AG10803 (cell line): Measurements from ENCODE around the gene DNAJC6.

Experiments used
- DNase-seq: peaks from one replicate; pipeline ENCODE4 v3.0.0; 2010; ENCODE audit warnings: low read depth
- H3K4me3 ChIP-seq: 2 replicates; pipeline ENCODE4 v1.5.1; 2011; ENCODE audit warnings: mild to moderate bottlenecking, low read length, control low read depth
- CTCF ChIP-seq: conservative IDR thresholded peaks from 2 replicates; pipeline ENCODE4 v1.5.1; 2011; ENCODE audit warnings: mild to moderate bottlenecking, low read length, control low read depth, inconsistent platforms

Gene DNAJC6

GRCh38 chr1:65420590-65421350 is 111.4 kb downstream of the DNAJC6 start, which contains the start of the genes LEPR and LEPROT:
TSS of gene LEPR (plus strand) at chr1:65420668. CDS start at chr1:65565566, 144,898 bp downstream.
TSS of gene LEPROT (plus strand) at chr1:65420668. CDS start at chr1:65420725, 57 bp downstream.
- H3K4me3 ChIP-seq = peak within 1 kb of the TSS; percentile 84
- TF ChIP-seq CTCF = no peak
- no peak for DNase-seq

- peak overlapping the region; percentile 84 for H3K4me3 ChIP-seq
- peak; percentile 33 for DNase-seq
- no peak for TF ChIP-seq CTCF
These were observed 112.1 kb downstream of the DNAJC6 start for GRCh38 chr1:65421351-65422025.

GRCh38 chr1:65422241-65423203 is 113.2 kb downstream of the DNAJC6 start:
- TF ChIP-seq CTCF = no peak; the same call in 1 of the 2 replicates
- H3K4me3 ChIP-seq = peak overlapping the region; percentile 84
- DNase-seq = peak; percentile 78

GRCh38 chr1:65423884-65424572 is 114.7 kb downstream of the DNAJC6 start:
- H3K4me3 ChIP-seq = no peak overlapping the region

GRCh38 chr1:65424573-65424889 is 115.2 kb downstream of the DNAJC6 start:
- no peak for DNase-seq
- no peak for TF ChIP-seq CTCF
- H3K4me3 ChIP-seq = no peak overlapping the region

More at GRCh38 chr1:65423884-65424572, 114.7 kb downstream of the DNAJC6 start:
- TF ChIP-seq CTCF = peak; percentile 13; the same call in 1 of the 2 replicates
- peak; percentile 96 for DNase-seq

GRCh38 chr1:65425006-65425405 is 115.7 kb downstream of the DNAJC6 start:
- DNase-seq = peak; percentile 33
- no peak overlapping the region for H3K4me3 ChIP-seq
- TF ChIP-seq CTCF = no peak
